Left lung (tissue), 10 donors: ENCODE measurements around the gene SSBP2. TPM values are rescaled to one million over a fixed set of nuclear protein-coding genes. Genes with fewer than 3 reads are reported as not detected.

Experiments used
- ATAC-seq: fragments of 200-7000 bp; cut with Tn5 transposase; one replicate; pipeline ENCODE4 v1.9.1; 2020; ENCODE audit warnings: moderate library complexity
- DNase-seq, 4 donors: peaks; one replicate each; pipeline ENCODE4 v3.0.0-alpha.2; 2013 to 2020
- H3K27ac ChIP-seq, 2 donors: fragments of 200-600 bp; sonication (generic) in 1 of 2; one replicate each; pipeline versions ENCODE4 v1.5.0 to v1.8.0; 2020 to 2021
- H3K27me3 ChIP-seq, 2 donors: fragments of 200-600 bp; sonication (generic) in 1 of 2; one replicate each; pipeline versions ENCODE4 v1.5.0 to v1.8.0; 2020 to 2021
- H3K36me3 ChIP-seq, 2 donors: fragments of 200-600 bp; sonication (generic) in 1 of 2; one replicate each; pipeline versions ENCODE4 v1.5.0 to v1.8.0; 2020 to 2021
- H3K4me1 ChIP-seq, 2 donors: fragments of 200-600 bp; one replicate each; pipeline ENCODE4 v1.8.0; 2021
- H3K4me3 ChIP-seq, 2 donors: fragments of 200-600 bp; sonication (generic) in 1 of 2; one replicate each; pipeline versions ENCODE4 v1.5.0 to v1.8.0; 2020 to 2021; ENCODE audit warnings: mild to moderate bottlenecking in 1 of 2
- H3K9me3 ChIP-seq, 2 donors: fragments of 200-600 bp; sonication (generic) in 1 of 2; one replicate each; pipeline versions ENCODE4 v1.5.0 to v1.8.0; 2020 to 2021
- intact Hi-C, 2 donors: fragments of 100-400 bp; cut with DNase I; formaldehyde crosslinking; loops; one replicate each; pipeline versions ENCODE4 v1.11.2 to v1.14.2; 2022
- polyA plus RNA-seq, 6 donors: library from polyadenylated mRNA; unstranded; fragments of 120-200 nt; gene quantifications; one replicate each; pipeline ENCODE4 v1.2.1, GENCODE V29; 2013; ENCODE audit not compliant: insufficient read length in 6 of 6
- total RNA-seq, 2 donors: library from RNA; stranded (reverse); fragmentation: NEBNext Ultra II Directional; extraction: Animal tissue kit (Norgen Biotek cat#: 25700); gene quantifications; one replicate each; pipeline ENCODE4 v1.2.1, GENCODE V29; 2021
- TF ChIP-seq, protein P1 (sequence below), 2 donors: fragments of 200-600 bp; sonication (generic) in 1 of 2; IDR thresholded peaks; one replicate each; pipeline versions ENCODE4 v1.5.0 to v1.8.0; 2021; ENCODE audit warnings: antibody characterized with exemption in 2 of 2
- donor health status: DM: no; HTN: yes; CAD: no.
- donor health status: DM: no; HTN: no; CAD: no.

SSBP2 gene
- total and polyA plus RNA-seq, 8 donors = 31.6 to 103 (median 74.8) TPM

GRCh38 chr5:81522571-81522970 is 228.3 kb downstream of the SSBP2 start:
- peak; percentile 37 for ATAC-seq
- no peak overlapping the region for H3K27ac ChIP-seq

DNA sequence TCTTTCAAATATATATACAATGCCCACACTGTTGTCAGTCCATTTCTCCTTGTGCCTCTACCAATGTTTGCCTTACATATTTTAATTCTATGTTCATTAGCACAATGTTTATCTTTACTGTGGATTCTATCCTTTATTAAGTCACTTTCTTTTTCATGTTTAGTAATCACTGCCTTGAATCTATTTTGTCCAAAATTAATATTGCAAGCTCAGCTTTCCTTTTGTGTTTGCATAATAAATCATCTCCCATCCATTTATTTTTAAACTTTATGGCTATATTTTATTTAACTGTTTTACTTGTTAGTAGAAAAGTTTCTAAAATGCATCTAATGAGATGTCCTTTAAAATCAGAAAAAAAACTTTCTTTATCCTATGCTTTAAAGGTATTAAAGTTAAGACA is 230.1 kb downstream of the SSBP2 start:
- no peaks in the 10 kb centered on the region for H3K9me3 ChIP-seq
- TF ChIP-seq, protein P1, sequence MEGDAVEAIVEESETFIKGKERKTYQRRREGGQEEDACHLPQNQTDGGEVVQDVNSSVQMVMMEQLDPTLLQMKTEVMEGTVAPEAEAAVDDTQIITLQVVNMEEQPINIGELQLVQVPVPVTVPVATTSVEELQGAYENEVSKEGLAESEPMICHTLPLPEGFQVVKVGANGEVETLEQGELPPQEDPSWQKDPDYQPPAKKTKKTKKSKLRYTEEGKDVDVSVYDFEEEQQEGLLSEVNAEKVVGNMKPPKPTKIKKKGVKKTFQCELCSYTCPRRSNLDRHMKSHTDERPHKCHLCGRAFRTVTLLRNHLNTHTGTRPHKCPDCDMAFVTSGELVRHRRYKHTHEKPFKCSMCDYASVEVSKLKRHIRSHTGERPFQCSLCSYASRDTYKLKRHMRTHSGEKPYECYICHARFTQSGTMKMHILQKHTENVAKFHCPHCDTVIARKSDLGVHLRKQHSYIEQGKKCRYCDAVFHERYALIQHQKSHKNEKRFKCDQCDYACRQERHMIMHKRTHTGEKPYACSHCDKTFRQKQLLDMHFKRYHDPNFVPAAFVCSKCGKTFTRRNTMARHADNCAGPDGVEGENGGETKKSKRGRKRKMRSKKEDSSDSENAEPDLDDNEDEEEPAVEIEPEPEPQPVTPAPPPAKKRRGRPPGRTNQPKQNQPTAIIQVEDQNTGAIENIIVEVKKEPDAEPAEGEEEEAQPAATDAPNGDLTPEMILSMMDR (IDR thresholded peaks at IDR 0.05) = no peak
- no peaks in the 10 kb centered on the region for H3K27me3 ChIP-seq
- intact Hi-C loops = no loop called here
- H3K27ac ChIP-seq = no peak overlapping the region
- H3K4me1 ChIP-seq = no peaks in the 10 kb centered on the region
- DNase-seq (no peak), ATAC-seq (no peak)
- H3K4me3 ChIP-seq = no peak overlapping the region
- H3K36me3 ChIP-seq = no peaks in the 10 kb centered on the region

More at GRCh38 chr5:81522571-81522970, 228.3 kb downstream of the SSBP2 start:
- Histone ChIP-seq H3K27me3 (no peaks in the 10 kb centered on the region), H3K9me3 (no peaks in the 10 kb centered on the region), H3K4me1 (no peaks in the 10 kb centered on the region), H3K4me3 (no peak overlapping the region), H3K36me3 (no peaks in the 10 kb centered on the region)
- TF ChIP-seq, protein P1 (IDR thresholded peaks at IDR 0.05) = no peak
- DNase-seq = no peak
- intact Hi-C loops = no loop called here

- H3K27ac ChIP-seq = no peak overlapping the region
- H3K27me3 ChIP-seq = no peaks in the 10 kb centered on the region
- ATAC-seq (no peak), DNase-seq (peak in 1 of 4 donors; percentile 6)
- intact Hi-C loops = loop anchor here in 1 of 2 donors (10.0 kb wide), 1 partner anchor 225 kb away; no protein-coding TSS in a partner anchor
- TF ChIP-seq, protein P1 (IDR thresholded peaks at IDR 0.05) = no peak
- H3K4me1 ChIP-seq = no peaks in the 10 kb centered on the region
- no peaks in the 10 kb centered on the region for H3K9me3 ChIP-seq
- no peaks in the 10 kb centered on the region for H3K36me3 ChIP-seq
- H3K4me3 ChIP-seq = no peak overlapping the region
Measured at GRCh38 chr5:81519217-81519905, 231.5 kb downstream of the SSBP2 start.

DNA sequence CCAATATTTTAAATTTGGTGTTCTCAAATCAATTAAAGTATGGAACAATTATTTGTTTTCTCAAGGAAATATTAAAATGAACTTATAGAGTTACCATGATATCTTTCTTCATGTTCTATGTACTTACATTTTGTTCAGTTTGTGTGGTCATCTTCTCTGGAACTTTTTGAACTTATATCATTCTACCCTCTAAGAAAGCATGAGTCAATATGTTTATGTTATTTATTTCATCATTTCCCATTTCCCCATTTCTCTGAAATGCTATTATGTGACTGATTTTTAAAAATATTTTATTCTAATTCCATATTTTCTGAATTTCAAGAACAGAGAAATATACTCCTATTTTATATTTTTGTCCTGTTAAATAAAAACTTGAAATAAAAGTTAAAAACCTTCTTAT is 233.4 kb downstream of the SSBP2 start:
- no peaks in the 10 kb centered on the region for H3K9me3 ChIP-seq
- intact Hi-C loops = loop anchor here in 1 of 2 donors (10.0 kb wide), 1 partner anchor 227 kb away; no protein-coding TSS in a partner anchor
- no peaks in the 10 kb centered on the region for H3K4me1 ChIP-seq
- H3K27me3 ChIP-seq = no peaks in the 10 kb centered on the region
- no peak overlapping the region for H3K4me3 ChIP-seq
- TF ChIP-seq, protein P1 (IDR thresholded peaks at IDR 0.05) = no peak
- no peak overlapping the region for H3K27ac ChIP-seq
- DNase-seq (no peak), ATAC-seq (no peak)
- H3K36me3 ChIP-seq = no peaks in the 10 kb centered on the region

DNA sequence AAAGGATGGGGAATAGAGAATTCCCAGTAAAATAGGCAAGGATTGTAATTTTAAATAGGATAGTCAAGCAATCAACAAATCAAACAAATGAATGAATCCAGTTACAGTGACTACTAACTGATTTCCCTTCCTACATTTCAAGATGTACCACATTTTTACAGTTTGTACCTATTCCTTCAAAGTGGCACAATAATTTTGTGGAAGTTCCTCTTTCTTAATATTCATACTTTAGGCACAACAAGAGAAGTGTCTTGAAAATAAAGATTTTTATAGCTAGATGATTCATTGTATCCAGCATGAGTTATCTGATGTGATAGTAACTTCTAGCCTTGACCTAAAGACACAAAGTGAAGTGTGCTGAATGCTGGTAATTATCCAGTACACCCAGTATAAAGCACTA is 234.8 kb downstream of the SSBP2 start:
- DNase-seq = no peak
- no peak overlapping the region for H3K27ac ChIP-seq
- intact Hi-C loops = loop anchor here in 1 of 2 donors (10.0 kb wide), 1 partner anchor 229 kb away; no protein-coding TSS in a partner anchor
- no peak overlapping the region for H3K4me3 ChIP-seq
- TF ChIP-seq, protein P1 (IDR thresholded peaks at IDR 0.05) = no peak
- ATAC-seq = no peak
- H3K9me3 ChIP-seq = no peaks in the 10 kb centered on the region
- no peaks in the 10 kb centered on the region for H3K27me3 ChIP-seq
- no peaks in the 10 kb centered on the region for H3K36me3 ChIP-seq
- no peaks in the 10 kb centered on the region for H3K4me1 ChIP-seq
